ENCODE data around the gene SZT2. TPM values are rescaled to one million over a fixed set of nuclear protein-coding genes. Genes with fewer than 3 reads are reported as not detected.
"Not testable (repeated sequence)": the region's sequence is repeated elsewhere in the genome, so short reads cannot be mapped to it uniquely, and the experiment has no call there.

The SZT2 gene
- total RNA-seq, 1 donor from 2014 or later, result 21.3 TPM

DNA sequence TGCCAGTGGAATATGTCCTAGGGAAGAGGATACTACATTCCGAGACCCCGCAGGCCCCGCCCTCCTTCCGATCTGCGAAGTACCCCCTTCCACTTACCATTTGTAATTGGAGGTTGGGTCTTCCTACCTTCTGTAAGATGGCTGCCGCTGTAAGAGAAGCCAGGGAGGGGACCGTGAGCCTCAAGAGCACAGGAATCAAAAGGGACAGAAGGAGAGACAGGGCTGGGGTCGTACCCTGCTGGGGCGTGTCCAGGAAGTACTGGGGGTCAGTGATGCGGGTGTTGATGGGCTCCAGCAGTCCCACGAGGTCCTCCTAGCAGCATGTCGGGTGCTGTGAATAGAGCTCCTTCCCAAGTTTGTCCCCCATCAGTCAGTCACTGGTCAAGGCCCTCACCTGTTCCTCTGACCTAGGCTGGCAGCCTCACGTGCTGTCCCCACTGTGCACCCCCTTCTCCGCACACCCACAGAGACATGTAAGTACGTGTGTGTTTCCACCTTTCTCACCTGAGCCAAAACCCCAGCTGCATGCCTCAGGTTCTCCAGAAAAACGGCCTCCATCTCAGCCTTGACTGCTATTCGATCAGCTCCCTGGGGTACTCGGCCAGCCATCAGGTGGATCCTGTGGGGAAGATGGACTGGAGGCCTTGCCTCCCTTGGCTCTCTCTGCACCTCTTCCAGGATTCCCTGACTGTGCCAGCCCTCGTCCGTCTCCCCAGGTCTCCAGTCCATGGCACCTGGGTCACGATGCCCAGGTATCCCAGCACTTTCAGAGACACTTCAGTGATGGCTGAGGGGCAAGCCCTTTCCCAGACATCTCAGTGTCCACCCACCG lies 62.2 kb downstream of the SZT2 start:
- no peak for ATAC-seq
- DNase-seq (ENCODE audit: low spot score), result no peak

DNA sequence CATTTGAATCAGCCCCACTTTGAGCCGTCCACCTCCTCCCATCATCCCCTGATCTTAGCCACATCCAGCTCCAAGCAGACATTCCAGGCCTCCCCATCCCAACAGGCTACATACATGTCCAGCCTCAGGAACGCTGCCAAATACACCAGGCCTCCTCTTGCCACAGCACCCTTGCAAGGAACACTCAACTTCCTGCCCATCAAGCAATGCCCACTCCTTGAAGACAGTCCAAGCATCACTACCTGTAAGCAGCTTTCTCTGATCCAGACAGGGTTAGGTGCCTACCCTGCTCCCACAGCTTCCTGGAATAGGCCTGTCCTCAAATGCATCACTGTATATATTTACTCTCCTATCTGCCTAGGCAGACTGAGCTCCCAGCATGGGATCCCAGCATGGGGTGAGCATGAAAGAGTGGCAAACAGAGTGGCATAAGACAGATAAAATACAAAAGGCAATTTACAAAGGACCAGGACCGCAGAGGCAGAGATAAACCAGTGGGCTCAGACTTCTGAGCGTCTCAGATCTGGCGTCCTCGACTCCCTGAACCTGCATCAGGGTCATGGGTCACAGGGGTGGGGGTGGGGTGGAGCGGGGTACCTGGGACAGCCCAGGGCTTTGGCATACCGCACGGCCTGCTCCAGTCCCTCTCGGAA lies 63.2 kb downstream of the SZT2 start:
- ATAC-seq, result peak; percentile 38

DNA sequence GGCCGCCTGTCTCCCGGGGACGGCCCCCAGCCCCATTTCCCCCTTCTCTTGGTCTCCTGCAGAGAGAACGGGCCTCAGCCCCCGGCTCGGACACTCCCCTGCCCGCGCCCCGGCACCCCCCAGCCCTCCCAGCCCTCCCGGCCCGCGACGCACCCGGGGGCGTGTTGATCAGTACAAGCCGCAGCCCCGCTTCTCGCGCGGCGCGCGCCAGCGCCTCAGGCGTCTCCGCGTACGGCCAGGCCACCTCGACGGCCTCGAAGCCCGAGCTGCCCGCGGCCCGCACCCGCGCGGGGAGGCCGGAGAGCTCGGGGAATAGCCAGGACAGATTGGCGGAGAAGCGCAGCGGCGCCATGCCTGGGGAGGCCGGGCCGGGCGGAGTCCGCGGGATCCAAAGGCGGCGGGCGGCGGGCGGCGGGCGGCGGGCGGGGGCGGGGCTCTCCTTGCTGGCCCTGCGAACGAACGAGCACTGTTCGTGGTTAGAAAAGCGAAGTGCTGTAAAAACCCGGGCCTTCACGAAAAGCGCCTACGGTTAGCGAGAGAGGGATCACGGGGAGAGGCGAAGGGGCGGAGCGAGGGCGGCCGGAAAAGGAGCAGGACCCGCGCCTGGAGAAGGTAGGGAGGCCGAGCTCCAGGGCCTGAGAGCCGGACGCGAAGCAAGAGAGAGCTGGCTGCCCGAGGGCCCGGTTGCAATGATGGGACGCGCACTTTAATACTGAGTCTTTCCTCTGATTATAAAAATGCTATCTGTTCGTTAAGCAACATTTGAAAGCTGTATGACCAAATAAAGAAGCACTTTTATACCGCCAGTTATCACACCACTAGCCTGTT lies 64.0 kb downstream of the SZT2 start, which contains the start of gene HYI:
TSS of gene HYI (minus strand) at position 490 of the 828 bp plus-strand sequence. CDS start at position 352, 138 bp downstream.
- ATAC-seq (peak; percentile 77), DNase-seq (ENCODE audit: low spot score) (peak; percentile 92)

More for the DNA sequence above, 63.2 kb downstream of the SZT2 start:
- DNase-seq (ENCODE audit: low spot score), result no peak

DNA sequence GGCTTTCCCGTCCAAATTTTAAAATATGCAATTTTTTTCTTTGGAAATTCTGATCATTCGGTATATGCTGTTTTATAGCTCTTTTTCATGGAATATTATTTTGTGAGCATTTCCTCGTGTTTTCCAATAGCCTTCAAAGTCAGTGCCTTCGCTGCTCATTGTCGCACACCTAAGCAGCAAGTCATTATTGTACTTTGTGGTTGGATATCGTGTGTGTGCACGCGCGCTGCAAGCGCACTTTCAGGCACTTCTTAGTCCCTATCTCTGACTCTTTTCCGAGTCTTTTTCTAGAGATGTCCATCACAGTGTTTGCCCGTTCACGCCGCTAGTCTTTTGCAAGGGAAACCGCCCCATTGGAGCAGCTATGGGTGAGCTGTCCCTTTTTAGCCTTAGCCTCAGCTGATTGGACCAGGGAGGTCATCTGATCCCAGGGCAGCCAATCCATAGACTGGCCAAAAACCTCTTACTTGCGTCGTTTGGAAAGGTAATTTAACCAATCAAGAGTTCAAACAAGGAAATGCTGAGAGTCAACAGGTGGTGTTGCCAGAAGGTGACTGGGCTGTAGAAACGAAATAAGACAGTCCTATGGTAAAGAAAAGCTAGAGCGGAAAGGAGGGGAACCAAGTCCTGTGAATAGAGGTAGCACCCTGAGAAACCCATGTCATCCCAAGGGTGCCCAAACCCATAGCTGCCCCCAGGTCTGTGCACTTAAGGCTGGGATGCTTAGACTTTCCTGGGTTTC lies 64.7 kb downstream of the SZT2 start:
- DNase-seq (ENCODE audit: low spot score), result peak; percentile 89
- ATAC-seq, result peak; percentile 72

DNA sequence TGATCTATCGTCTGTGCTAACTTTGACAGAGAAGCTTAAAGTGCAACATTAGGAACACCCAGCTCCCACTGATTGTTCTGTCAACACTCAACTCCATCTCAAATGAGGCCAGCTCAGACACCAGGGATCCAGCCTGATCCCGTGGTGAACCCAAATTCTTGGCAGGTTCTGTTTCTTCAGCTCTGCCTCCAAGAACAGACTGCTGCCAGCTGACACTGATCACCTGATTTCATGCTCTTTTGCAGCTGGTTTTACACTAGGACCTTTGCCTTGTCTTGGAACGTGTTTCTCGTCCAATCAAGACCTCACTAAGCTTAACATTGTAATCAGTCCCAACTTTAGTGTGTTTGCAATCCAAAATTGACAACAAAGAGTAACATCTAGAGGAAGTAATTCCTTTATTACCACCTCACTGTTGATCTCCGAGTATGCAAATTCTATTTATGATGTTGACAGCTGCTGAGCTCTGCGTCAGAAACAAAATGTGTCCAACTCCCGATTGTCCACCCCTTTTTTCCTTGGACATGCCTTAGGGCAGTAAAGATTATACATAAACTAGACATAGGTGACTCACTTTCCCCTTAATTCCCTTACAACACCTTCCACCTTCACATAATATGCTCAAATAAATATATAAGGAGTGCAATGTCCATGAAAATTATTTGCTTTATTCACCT lies 65.7 kb downstream of the SZT2 start:
- no peak for ATAC-seq
- no peak for DNase-seq (ENCODE audit: low spot score)

DNA sequence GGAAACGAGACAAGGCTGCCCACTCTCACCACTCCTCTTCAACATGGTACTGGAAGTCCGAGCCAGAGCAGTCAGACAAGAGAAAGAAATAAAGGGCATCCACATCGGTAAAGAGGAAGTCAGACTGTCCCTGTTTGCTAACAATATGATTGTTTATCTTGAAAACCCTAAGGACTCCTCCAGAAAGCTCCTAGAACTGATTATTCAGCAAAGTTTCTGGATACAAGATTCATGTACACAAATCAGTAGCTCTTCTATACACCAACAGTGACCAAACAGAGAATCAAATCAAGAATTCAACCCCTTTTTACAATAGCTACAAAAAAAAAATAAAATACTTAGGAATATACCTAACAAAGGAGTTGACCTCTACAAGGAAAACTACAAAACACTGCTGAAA lies 68.7 kb downstream of the SZT2 start:
- DNase-seq (ENCODE audit: low spot score); ATAC-seq: not testable (repeated sequence)

DNA sequence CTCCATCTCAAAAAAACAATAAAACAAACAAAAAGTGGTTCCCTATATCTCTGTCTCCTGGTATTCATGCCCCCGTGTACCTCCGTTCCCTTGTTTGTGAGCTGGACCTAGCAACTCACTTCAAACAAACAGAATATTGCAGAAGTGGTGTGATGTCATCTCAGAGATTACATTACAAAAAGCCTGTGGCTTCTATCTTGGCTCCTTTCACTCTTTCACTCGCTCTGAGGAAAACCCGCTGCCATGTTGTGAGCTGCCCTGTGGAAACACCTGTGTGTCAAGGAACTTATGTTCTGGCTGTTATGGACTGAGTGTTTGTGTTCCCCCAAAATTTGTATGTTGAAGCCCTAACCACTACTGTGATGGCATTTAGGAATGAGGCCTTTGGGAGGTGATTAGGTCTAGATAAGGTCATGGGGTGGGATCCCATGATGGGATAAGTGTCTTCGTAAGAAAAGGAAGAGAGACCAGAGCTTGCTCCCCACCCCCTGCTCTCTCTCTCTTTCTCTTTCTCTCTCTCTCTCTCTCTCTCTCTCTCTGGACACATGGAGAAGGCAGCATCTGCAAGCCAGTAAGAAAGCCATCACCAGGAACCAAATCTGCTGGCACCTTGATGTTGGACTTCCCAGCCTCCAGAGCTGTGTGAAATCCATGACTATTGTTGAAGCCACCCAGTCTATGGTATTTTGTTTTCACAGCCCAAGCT lies 71.4 kb downstream of the SZT2 start:
- ATAC-seq (peak; percentile 51), DNase-seq (ENCODE audit: low spot score) (no peak)

DNA sequence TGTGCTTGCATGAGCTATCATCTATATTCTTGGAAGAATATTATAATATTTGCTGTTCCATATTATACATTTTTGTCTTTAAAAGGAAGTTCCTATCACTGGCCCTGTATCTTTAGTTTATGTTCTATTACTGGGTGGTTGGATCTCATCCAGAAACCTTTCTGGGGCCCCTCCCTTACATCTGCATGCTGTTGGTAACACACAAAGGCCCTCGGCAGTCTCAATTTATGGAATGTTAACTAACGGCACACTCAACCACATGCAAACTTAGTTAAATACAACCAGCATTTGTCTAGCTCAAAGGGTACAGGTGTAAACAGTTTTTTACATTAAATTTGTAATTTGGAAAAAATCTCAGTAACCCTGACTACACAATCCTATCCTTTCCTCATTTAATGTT lies 73.8 kb downstream of the SZT2 start:
- ATAC-seq (no peak), DNase-seq (ENCODE audit: low spot score) (no peak)

DNA sequence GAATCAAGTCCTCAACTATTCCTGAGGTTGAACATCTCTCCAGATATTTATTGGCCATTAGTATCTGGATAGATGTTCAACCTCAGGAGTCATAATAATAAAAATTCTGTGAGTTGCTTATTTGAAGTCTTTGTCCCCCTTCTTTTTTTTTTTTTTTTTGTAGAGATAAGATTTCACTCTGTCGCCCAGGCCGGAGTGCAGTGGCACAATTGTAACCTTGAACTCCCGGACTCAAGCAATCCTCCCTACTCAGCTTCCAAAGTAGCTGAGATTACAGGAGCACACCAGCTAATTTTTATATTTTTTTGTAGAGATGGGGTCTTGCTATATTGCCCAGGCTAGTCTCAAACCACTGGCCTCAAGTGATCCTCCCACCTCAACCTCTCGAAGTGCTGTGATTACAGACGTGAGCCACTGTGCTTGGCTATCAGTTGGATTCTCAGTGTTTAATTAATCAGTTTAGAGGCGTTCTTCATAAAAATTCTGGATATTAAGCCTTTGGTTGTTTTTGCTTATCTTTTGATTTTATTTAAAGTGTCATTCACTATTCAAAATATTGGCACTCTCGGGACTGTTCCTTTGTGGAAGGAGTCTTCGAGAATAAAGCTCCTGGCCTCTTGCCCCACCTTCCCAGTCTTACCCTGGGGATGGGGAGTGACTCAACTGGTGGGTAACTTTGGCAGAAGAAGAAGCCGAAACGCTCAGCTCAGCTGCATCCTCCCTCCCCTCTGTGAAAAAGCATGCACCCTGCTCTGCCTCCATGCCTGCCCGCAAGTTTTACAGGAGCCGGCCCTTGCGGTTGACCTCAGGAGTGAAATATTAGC lies 75.2 kb downstream of the SZT2 start:
- ATAC-seq, result no peak
- DNase-seq (ENCODE audit: low spot score), result no peak

DNA sequence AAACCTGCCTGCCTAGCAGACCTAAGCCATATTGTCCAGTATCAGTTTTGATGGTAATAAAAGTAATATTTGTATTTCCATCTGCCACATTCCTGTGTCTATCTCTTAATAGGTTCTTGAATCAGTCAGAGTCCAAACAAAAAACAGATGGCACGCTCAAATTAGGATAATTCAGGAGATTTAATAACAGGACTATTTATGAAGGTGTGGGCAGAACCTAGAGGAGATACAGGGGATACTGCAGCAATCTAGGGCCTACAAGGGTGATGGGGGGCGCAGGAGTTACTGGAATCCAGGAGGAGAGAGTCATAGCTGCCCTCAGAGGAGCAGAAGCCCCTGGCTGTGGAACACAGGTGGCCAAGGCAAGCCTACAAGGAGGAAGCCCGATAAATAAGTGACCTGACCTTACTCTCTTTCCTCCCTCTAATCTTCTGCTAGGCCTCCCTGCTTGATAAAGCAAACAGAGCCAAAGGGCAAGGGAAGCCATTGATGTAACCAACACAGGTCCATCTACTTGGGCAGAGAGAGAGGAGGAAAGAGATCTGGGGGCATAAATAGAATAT lies 75.9 kb downstream of the SZT2 start:
- no peak for DNase-seq (ENCODE audit: low spot score)
- ATAC-seq, result peak; percentile 72

DNA sequence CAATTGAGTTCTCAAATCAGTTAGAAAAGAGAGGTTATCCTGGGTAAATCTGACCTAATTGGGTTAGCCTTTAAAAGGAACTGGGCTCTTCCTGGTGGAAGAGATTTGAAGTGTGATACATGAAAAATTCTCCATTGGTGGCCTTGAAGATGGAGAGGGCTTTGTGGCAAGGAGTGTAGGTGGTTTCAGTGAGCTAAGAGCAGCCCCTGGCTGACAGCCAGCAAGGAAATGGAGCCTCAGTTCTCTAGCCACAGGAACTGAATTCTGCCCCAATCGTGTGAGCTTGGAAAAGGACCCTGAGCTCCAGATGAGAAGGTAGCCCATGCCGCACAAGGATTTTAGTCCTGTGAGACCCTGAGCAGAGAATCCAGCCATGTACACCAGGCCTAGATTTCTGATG lies 76.7 kb downstream of the SZT2 start:
- ATAC-seq, result no peak

DNA sequence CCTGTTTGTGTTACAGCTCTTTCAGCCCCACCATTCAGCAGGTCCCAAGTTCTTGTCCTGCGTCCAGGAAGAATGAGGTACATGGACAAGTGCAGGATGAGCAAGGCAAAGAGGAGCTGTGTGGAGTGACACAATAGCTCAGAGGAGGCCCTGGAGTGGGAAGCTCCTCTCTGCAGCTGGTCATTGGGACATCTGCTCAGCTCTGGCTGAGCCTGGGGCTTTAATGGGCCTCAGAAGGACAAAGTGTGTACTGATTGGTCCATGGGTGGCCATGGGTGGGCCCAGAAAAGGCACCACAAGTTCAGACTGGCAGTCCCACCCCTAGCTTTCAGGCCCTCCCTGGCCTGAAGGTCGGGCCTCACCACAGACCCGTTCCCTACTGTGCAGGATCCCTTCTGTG lies 78.7 kb downstream of the SZT2 start:
- ATAC-seq, result no peak
- DNase-seq (ENCODE audit: low spot score), result no peak

More for the DNA sequence above, 76.7 kb downstream of the SZT2 start:
- DNase-seq (ENCODE audit: low spot score), result no peak

DNA sequence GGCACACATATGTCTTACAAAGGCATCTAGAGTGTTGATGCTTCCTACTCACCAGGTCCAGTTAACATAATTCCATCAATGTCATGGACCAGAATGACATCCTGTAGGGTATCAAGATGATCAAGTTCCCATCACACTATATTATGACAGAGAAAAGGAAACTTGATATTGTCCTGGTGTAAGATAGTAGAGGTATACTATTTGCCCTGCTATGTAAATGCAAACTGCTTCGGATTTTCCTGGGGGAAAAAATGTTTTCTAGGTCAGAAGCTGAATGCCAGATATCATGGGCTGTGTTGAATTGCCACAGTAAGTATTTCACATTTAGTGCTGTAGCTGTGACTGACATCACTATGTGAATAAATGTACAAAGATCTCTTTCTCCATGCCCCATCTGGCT lies 80.2 kb downstream of the SZT2 start:
- ATAC-seq, result no peak
- no peak for DNase-seq (ENCODE audit: low spot score)

DNA sequence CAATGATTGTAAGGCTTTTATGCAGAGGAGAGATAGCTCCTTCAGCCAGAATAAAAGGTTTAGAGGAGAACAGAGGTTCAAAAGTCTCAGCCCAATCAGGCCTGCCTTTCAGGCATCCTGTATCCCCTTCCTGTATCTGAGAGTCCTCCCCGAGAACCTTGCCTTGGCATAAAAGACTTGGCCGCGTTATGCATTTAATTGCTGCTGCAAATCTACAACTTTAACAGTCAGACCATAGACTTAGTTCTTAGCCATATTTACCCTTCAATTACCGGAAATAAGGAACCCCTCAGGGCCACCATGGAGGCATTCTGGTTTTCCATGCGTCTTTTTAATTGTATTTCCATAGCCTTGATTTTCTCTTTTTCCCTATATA lies 82.4 kb downstream of the SZT2 start:
- ATAC-seq (no peak), DNase-seq (ENCODE audit: low spot score) (no peak)

DNA sequence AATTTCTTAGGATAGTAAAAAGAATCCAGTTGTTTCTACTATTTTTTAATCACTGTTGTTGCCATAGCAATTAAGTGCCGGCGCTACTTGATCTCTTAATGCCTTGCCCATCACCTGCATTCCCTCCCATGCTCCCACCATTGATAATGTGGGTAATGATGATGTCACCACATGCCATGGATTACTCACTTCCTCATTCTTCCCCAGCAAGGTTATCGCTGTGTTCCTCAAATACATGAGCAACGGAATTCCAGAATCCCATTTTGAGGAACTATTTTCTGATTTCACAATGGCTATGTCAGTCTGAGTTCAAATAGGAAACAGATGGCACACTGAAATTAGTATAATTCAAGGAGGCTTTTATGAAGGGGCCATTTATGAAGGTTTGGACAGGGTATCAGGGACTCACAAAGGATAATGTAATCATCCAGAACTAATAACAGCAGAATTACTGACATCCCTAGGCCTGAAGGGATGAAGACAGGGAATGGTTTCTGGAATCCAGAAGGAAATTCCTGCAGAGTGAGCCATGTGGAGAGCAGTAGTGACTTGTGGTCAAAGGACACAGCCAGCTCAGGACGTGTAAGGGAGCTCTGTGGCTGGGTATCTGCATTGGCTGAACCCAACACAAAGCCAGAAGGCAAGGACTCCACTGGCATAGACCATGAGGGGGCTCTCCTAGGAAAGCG lies 82.9 kb downstream of the SZT2 start:
- not testable (repeated sequence) for DNase-seq (ENCODE audit: low spot score); ATAC-seq

DNA sequence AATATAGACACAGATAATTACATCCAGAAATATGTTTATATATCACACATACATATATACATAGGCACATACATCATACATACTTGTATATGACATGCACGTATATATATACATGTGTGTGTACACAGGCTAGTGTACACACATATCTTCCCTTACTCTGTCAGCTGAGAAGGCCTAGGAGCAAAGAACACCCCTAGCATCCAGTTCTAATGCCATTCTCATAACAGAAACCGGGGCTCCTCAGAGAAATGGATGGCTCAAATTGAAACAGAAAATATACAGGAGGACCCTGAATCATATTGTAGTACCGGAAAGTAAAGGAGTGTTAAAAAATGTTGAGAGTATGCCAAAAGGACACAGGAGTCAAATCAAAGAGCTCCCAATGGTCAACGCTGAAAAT lies 83.8 kb downstream of the SZT2 start:
- DNase-seq (ENCODE audit: low spot score) (no peak), ATAC-seq (no peak)

DNA sequence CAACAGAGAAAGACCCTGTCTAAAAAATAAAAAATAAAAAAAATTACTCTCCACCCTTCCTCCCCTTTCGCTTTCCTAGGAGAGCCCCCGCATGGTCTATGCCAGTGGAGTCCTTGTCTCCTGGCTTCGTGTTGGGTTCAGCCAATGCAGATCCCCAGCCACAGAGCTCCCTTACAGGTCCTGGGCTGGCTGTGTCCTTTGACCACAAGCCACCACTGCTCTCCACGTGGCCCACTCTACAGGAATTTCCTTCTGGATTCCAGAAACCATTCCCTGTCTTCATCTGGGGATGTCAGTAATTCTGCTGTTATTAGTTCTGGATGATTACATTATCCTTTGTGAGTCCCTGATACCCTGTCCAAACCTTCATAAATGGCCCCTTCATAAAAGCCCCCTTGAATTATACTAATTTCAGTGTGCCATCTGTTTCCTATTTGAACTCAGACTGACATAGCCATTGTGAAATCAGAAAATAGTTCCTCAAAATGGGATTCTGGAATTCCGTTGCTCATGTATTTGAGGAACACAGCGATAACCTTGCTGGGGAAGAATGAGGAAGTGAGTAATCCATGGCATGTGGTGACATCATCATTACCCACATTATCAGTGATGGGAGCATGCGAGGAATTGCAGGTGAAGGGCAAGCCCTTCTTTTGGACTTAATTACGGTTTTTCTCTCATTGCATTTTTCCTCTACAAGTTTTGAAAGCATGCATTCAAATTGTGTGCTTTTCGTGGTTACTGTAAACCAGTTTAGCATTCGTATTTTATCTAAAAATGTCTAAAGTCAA lies 86.1 kb downstream of the SZT2 start:
- ATAC-seq, result not testable (repeated sequence)

More for the DNA sequence above, 86.1 kb downstream of the SZT2 start:
- not testable (repeated sequence) for DNase-seq (ENCODE audit: low spot score)
